Neural crest cell (in vitro differentiated cells): ENCODE data around the gene KCNIP1. TPM values are rescaled to one million over a fixed set of nuclear protein-coding genes. Genes with fewer than 3 reads are reported as not detected.

Experiments used
- DNase-seq: peaks from one replicate; pipeline ENCODE4 v3.0.0; 2021; ENCODE audit warnings: low read depth, mixed read lengths, low spot score
- H3K27ac Mint-ChIP-seq: one replicate; pipeline ENCODE4 v1.8.0; 2021; ENCODE audit warnings: mild to moderate bottlenecking, mixed read lengths; ENCODE audit not compliant: unreplicated experiment
- H3K27me3 Mint-ChIP-seq: 2 replicates; pipeline ENCODE4 v1.8.0; 2021; ENCODE audit warnings: low read depth, mild to moderate bottlenecking, mixed read lengths
- H3K36me3 Mint-ChIP-seq: 2 replicates; pipeline ENCODE4 v1.8.0; 2021; ENCODE audit warnings: low read depth, mild to moderate bottlenecking, mixed read lengths
- H3K4me1 Mint-ChIP-seq: 2 replicates; pipeline ENCODE4 v1.8.0; 2021; ENCODE audit warnings: mixed read lengths
- H3K4me3 Mint-ChIP-seq: one replicate; pipeline ENCODE4 v1.8.0; 2021; ENCODE audit warnings: mild to moderate bottlenecking, mixed read lengths
- H3K9me3 Mint-ChIP-seq: 2 replicates; pipeline ENCODE4 v1.8.0; 2021; ENCODE audit warnings: mixed read lengths
- CTCF ChIP-seq: fragments of 200-600 bp; sonication (generic); conservative IDR thresholded peaks from 2 replicates; pipeline ENCODE4 v1.5.0; 2021; ENCODE audit warnings: antibody characterized with exemption, mild to moderate bottlenecking
- total RNA-seq: library from RNA; stranded (reverse); gene quantifications from 2 replicates; pipeline ENCODE4 v1.2.1, GENCODE V29; 2021

KCNIP1 gene
- total RNA-seq, 1 donor from 2014 or later = 0.96 TPM

GRCh38 chr5:170551076-170551475 is 47.3 kb downstream of the KCNIP1 start:
- Mint-ChIP-seq H3K27ac (no peak overlapping the region), H3K9me3 (peaks cover 2% of the 10 kb centered on the region), H3K36me3 (no peaks in the 10 kb centered on the region), H3K4me3 (no peak overlapping the region), H3K27me3 (no peaks in the 10 kb centered on the region), H3K4me1 (no peaks in the 10 kb centered on the region)
- DNase-seq = no peak
- no peak for TF ChIP-seq CTCF

GRCh38 chr5:170551622-170552021 is 47.8 kb downstream of the KCNIP1 start:
- no peak for TF ChIP-seq CTCF
- Mint-ChIP-seq H3K27ac (no peak overlapping the region), H3K4me3 (no peak overlapping the region), H3K9me3 (no peaks in the 10 kb centered on the region), H3K27me3 (no peaks in the 10 kb centered on the region), H3K36me3 (no peaks in the 10 kb centered on the region), H3K4me1 (no peaks in the 10 kb centered on the region)
- DNase-seq = no peak

GRCh38 chr5:170552621-170553115 is 48.8 kb downstream of the KCNIP1 start:
- no peak overlapping the region for H3K27ac Mint-ChIP-seq
- no peak for TF ChIP-seq CTCF
- H3K36me3 Mint-ChIP-seq = no peaks in the 10 kb centered on the region
- H3K4me1 Mint-ChIP-seq = no peaks in the 10 kb centered on the region
- no peak overlapping the region for H3K4me3 Mint-ChIP-seq
- no peaks in the 10 kb centered on the region for H3K27me3 Mint-ChIP-seq
- H3K9me3 Mint-ChIP-seq = no peaks in the 10 kb centered on the region
- peak; percentile 9 for DNase-seq

GRCh38 chr5:170553218-170553617 is 49.4 kb downstream of the KCNIP1 start:
- Mint-ChIP-seq H3K9me3 (no peaks in the 10 kb centered on the region), H3K4me1 (no peaks in the 10 kb centered on the region), H3K4me3 (no peak overlapping the region), H3K36me3 (no peaks in the 10 kb centered on the region), H3K27ac (no peak overlapping the region), H3K27me3 (no peaks in the 10 kb centered on the region)
- no peak for TF ChIP-seq CTCF
- no peak for DNase-seq

GRCh38 chr5:170554521-170555267 is 50.9 kb downstream of the KCNIP1 start:
- TF ChIP-seq CTCF = no peak
- DNase-seq = no peak
- H3K9me3 Mint-ChIP-seq = no peaks in the 10 kb centered on the region
- no peak overlapping the region for H3K27ac Mint-ChIP-seq
- no peaks in the 10 kb centered on the region for H3K4me1 Mint-ChIP-seq
- H3K4me3 Mint-ChIP-seq = no peak overlapping the region
- no peaks in the 10 kb centered on the region for H3K36me3 Mint-ChIP-seq
- peaks cover 2% of the 10 kb centered on the region for H3K27me3 Mint-ChIP-seq
